Measurements from ENCODE around the gene TTC23L. TPM values are rescaled to one million over a fixed set of nuclear protein-coding genes. Genes with fewer than 3 reads are reported as not detected.

The TTC23L gene
- total RNA-seq, 1 donor from 2014 or later: 0.41 TPM

DNA sequence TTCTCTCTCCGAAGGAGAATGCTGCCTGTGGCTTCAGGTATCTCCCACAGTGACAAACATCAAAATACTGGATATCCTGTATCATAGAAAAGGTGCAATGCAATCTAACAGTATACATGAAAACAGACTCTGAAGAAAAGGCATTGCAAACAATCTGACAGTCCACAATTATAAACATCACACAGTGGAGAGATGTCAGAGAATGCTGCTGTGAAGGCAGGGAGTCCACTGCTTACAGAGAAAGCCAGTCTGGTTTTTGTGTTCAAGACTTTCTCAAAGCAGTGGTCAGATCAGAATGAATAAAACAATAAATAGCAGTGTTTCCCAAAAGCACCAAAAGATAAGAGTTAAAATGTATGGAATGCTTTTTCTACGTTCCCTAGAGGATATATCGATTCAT, 28.7 kb downstream of the TTC23L start:
- no peak for DNase-seq (ENCODE audit: extremely low read depth, low read depth, low spot score)

DNA sequence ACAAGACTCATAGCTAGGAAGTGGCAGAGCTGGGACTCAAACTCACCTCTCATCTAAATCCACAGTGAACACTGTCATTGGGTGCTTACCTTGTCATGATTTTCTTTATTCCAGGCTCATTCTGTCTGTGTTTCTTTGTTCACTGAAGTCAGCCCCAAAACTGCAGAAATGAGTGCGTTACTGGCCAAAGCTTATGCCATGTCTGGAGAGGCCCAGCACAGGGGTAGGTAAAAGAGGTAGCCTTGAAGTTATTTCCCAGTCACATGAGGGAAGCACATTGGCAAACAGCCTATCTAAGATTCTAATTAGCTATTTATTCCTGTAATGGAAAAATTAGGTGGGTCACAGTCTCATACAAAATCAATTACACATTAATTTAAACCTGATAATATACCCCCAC, 29.8 kb downstream of the TTC23L start:
- no peak for DNase-seq (ENCODE audit: extremely low read depth, low read depth, low spot score)

DNA sequence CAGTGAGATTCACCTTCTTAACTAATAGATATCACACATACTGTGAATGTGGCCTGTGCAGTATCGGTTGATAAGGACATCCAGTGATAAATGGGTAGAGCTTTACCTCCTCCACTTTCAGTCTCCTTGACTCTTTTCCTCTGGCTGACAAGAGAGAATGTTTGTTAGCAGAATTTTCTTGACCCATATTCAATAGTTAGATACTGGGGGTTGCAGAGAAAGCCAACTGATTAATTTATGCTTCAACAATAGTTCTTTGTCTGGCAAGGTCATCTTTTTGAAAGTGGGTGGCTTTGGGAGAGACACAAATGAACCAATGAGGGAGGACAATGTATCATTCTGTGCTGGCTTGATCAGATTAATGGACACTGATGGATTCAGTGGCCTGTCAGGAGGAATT, 30.3 kb downstream of the TTC23L start:
- no peak for DNase-seq (ENCODE audit: extremely low read depth, low read depth, low spot score)

DNA sequence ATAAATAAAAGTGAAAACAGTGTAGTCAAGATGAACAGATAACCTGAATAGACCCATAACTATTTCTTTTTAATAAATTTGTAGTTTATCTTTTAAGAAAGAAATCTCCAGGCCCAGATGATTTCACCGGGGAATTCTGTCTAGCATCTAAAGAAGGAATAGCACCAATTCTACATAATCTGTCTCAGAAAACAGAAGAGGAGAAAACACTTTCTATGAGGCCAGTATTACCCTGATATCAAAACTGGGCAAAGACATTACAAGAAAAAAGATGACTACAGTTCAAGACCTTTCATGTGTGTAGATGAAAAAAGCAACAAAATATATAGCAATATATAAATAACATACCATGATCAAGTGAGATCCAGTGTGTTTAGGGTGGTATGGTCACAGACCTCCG, 31.4 kb downstream of the TTC23L start:
- no peak for DNase-seq (ENCODE audit: extremely low read depth, low read depth, low spot score)

DNA sequence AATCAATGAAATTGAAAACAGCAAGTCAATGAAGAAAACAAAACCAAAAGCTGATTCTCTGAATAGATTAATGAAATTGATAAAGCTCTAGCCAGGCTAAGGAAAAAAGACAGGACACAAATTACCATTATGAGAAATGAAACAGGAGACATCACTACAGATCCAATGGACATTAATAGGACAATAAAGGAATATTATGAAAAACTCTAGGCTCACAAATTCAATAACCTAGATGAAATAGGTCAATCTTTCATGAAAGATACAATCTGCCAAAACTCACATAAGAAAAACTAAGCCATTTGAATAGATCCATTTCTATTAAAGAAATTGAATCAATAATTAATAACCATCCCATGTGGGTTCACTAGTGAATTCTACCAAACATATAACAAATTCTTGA, 37.3 kb downstream of the TTC23L start:
- DNase-seq (ENCODE audit: extremely low read depth, low read depth, low spot score): no peak

DNA sequence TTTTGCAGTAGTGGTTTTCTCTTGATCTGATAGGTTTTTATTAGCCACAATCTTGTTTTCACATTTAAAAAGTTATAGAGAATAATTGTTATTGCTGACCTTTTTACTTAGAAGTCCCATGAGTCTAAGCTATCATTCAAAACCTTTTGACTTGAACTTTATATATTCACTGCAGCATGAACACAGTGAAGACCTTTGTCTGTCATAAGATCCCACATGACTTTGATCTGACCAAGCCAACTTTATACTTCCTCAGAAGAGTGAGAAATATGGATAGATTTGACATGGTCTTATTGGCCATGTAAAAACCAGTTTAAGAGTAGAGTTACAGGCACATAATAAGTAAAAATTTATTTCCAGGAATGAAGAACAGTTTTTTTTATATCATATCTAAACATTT, 42.3 kb downstream of the TTC23L start:
- DNase-seq (ENCODE audit: extremely low read depth, low read depth, low spot score): no peak

DNA sequence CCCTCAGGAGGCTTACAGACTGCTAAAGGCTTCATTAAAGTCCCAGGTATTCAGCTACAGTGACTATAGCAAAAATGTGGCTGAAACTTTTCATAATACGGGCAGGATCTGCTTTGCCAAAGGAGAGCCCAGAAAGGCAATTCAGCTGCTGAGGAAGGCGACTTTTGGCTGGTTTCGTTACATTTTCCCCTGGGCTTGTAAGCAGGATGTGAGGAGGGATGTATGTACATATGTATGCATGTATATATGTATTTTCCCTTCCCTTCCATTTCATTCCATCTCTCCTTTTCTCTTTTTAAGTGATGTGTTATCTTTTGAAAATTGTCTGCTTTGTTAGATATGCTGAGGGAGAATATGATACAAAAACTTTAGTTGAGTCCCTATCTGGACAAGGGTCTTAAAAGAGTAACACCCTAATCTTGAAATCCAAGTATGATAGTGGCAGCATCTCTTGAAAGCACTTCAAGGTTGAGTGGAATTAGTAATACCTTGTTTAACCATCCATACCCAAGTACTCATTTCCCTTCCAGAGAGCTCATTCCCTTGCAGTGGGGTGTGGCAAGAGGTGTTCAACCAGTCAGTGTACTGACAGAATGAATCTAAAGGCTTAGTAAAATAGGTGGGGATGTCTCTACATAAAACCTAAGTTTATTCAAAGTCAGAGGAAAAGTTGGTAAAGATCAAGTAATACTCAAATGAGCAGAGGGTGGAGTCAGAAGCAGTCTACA, 47.6 kb downstream of the TTC23L start:
- DNase-seq (ENCODE audit: extremely low read depth, low read depth, low spot score): no peak

DNA sequence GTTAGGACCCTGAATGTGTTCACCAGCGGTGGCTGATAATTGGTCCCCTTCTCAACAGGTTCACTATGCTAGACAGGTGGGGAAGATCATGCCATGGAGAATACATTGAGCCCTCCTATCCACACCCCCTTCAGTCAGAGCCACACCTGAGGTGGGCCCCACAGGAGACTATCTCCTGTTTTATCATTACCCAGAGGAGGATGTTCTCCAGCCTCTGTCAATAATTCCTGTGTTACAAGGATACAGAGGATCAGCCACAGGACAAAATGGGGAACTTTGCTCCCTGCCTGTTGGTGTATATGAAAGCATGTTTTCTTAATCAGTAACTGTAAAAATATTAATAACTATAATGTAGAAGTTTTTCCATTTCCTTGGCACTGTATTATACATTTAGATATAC, 50.4 kb downstream of the TTC23L start:
- DNase-seq (ENCODE audit: extremely low read depth, low read depth, low spot score): no peak

DNA sequence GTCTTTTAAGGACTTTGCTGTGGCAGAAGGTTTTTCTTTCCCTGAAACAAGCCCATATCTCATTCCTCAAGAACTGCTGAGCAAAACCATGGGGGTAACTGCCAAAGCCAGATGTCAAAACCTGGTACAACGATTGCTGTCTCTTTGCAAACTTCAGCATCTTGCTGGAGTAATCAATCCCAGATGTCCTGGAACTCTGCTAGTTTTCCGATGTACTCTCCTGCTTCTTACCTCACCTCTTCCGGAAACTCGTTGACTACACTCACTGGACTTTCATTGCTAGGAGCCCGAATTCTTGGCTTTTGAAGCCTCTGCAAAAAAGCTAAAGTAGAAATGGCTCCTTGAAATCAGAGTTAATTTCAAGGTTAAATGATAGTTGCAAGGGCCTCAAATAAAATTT, 53.0 kb downstream of the TTC23L start:
- no peak for DNase-seq (ENCODE audit: extremely low read depth, low read depth, low spot score)

DNA sequence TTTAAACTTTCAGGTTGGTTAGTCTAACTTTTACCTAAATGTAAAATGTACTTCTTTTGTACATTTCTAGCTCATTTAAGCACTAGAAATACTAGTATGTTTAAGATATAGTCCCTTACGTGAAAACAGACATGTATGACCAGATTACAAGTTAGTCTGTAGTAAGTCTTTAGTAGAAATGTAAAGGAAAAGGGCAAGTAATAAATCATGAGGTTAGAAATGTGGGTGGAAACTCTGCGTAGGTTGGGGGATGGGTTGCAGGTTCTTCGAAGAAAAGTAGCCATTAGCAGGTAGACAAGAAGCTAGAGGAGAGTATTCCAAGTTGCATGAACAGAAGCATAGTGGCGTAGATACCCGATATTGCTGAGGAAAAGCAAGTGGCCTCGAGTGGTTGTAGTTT, 53.5 kb downstream of the TTC23L start:
- DNase-seq (ENCODE audit: extremely low read depth, low read depth, low spot score): no peak

DNA sequence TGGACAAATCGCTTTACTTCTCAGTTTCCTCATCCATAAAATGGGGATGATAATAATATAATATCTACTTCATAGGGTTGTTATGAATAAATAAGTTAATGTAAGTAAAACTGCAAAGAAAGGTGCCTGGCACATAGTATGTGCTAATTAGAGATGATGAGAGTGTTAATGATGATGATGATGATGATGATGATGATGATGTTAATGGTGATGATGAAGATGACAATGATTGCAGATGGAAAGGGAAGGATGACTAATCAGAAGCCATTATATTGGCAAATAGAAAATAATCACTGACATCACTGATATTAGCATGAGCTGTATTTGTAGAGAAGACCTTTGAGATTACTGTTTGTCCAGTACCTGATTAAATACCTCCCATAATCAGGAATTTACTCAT, 55.8 kb downstream of the TTC23L start:
- no peak for DNase-seq (ENCODE audit: extremely low read depth, low read depth, low spot score)

DNA sequence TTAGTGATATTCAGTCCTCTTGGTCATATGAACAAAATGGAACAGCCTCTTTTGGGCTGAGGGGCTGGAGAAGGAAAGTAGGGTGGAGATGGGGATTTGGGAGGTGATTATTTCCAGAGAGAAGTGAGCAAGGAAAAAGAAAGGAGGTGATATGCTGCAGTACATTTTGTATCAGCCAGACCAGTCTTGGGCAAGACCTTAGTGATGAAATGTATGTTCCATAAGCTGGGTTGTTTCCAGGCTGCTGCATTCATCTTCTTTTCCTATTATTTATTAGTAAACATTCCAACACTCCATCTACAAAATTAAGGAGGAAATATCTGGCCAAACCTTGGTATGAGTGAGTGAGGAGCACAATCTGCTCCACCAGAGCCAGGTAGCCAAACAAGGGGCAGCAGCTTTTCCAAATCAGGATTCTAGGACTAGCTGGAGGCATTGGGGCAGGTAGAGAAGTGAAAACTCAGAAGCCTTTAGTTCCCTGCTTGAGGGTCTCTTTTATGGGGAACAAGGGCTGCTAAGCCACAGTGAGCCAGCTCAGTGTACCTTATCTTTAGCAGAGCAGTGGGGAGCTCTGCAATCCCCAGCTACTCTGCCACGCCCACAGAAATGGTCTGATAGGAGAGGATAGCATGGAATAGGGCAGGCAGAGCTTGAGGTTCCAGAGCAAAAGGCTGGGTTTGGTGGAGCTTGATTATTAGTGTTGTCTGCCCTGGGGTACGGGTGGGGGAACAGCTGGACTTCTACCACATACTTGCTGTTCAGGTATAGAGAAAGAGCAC, 56.9 kb downstream of the TTC23L start:
- DNase-seq (ENCODE audit: extremely low read depth, low read depth, low spot score): no peak

DNA sequence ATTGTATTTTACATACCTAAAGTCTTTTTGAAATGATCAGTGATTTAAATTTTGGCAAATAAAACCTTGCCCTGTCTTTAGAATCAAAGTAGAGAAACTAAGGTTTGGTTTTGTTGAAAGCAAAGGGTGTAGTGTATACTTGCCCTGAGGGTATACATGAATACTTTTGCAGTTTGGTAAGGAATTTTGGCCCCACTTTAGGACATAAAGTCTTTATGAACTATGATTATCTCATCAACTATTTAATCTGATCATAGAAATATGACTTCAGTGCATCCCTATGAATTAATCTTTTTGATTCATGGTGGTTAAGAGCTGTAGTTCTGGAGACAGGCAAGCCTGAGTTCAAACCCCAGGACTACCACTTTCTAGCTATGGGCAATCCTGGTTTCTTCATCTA, 58.7 kb downstream of the TTC23L start:
- no peak for DNase-seq (ENCODE audit: extremely low read depth, low read depth, low spot score)

DNA sequence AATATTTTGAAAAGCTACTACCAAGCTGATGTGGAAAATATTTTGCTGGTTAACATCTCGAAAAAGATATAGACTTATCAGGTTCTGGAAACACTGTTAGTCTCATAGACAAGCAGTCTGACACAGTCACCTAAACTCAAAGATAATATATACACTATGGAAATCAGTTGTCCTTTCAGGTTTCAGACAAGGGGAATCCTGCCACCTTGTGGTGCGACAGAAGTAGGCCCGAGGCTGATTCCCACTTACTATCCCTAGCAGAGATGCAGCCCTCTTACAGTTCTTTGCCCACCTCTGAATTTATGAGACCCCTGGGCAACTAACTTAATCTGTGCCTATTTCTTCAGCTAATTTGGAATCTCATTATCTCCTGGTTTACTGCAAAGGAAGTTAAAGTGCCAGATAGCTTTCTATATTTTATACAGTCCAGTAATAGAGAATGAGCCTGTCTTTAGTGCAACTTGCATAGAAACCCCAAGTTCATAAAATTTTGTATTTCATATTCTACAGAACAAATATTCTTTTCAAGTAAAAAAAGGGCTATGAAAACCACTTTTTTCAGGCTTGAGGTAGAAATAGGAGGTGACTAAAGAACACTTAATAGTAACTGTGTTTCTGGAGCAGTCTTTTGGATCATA, 59.4 kb downstream of the TTC23L start:
- DNase-seq (ENCODE audit: extremely low read depth, low read depth, low spot score): peak; percentile 45

DNA sequence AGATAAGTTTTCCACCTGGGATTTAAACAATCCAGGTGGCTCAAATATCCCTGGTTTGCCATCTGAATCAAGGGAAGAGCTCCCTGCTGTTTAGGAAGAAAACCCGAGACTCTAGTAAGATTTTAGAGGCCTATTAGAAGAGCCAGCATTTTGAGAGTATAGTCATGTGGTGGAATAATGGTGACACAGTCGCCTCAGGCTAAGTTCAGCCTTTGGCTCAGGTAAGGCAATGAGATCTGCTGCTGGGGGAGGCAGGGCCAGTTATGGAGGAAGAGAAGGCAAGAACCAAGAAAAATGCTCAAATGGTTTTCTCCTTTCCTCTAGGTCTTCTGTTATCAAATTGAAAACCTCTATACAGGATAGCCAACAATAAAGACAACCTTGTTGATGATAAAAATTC, 60.1 kb downstream of the TTC23L start:
- no peak for DNase-seq (ENCODE audit: extremely low read depth, low read depth, low spot score)

DNA sequence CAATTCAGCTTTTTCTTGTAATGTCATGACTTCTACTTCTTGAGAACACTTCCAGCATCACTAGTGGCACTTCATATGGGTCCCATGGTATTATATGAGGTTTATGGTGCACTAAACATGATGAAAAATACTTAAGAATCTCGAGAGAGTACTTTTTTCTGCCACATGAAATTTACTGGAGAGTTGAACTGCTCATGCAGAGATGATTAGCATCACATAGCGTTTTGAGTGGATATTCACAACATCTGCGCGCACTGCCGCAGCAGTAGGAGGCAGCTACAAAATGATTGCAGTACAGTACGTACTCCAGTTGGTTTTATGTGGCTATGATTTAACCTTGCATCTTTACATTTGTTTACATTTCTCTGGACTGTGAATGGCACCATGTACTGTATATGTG, 61.7 kb downstream of the TTC23L start:
- no peak for DNase-seq (ENCODE audit: extremely low read depth, low read depth, low spot score)

DNA sequence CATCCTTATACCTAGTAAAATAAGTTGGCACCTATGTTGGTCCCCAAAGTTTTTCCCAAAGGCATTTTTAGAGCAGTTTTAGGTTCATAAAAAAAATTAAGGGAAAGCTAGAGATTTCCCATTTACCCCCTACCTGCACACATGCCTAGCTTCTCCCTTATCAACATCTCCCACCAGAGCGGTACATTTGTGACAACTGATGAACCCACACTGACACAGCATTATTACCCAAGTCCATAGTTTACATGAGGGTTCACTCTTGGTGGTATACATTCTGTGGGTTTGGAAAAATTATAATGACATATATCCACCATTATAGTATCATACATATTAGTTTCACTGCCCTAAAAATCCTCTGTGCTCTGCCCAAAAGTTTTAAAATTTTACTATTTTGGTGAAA, 64.3 kb downstream of the TTC23L start:
- no peak for DNase-seq (ENCODE audit: extremely low read depth, low read depth, low spot score)

DNA sequence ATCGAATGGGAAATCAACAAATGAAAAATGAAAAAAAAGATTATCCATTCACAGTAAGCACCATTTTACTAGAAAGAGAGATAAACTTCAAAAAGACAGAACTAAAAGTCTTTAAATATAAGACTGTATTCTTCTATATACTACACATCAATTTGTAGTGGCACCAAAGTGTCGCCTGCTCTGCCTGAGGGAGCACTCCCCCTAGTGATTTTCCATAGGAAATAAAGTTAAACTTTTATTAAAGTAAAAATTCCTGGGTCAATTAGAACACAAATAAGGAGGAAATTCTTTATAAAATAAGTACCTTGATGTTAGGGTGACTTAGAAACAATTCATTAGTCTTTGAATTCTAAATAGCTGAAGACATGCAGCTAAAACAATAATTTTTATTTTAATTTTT, 66.6 kb downstream of the TTC23L start:
- DNase-seq (ENCODE audit: extremely low read depth, low read depth, low spot score): no peak

DNA sequence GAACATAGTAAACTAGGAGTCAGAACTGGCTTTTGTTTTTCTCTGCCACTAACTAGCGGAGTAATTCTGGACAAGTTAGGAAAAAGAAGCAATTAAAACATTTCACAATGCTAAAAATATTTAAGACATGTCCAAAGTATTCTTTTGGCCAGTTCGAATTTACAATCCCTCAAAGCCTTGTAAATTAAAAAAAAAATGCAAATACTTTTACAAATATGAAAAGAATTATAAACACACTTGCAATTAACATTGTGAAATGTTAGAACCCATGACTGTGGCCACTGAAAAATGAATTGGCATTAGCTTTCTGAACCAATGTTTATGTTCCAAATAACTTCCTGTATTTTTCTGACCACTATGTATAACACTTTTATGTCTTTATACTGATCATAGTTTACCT, 74.1 kb downstream of the TTC23L start:
- DNase-seq (ENCODE audit: extremely low read depth, low read depth, low spot score): no peak

DNA sequence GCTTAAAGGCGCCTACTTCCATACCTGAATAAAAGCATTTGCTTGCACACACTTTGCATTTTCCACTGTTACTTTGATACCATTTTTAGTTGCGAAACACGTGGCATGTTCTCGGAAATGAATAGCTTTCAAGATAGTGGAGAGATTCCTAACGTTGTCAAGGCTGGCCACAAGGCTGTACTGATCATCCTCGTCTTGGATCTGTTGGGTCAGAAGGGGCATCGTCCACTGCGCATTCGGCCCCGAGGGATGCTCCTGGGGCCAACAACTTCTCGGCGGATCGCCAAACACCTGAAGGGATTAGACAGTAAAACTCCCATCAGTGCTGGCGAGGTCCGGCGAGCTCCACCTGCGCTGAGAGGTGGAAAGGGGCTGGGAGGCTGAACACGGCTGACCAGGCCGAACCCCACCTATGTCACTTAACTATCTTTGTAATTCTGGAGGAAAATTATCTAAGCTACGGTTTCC, 75.7 kb downstream of the TTC23L start:
- no peak for DNase-seq (ENCODE audit: extremely low read depth, low read depth, low spot score)

DNA sequence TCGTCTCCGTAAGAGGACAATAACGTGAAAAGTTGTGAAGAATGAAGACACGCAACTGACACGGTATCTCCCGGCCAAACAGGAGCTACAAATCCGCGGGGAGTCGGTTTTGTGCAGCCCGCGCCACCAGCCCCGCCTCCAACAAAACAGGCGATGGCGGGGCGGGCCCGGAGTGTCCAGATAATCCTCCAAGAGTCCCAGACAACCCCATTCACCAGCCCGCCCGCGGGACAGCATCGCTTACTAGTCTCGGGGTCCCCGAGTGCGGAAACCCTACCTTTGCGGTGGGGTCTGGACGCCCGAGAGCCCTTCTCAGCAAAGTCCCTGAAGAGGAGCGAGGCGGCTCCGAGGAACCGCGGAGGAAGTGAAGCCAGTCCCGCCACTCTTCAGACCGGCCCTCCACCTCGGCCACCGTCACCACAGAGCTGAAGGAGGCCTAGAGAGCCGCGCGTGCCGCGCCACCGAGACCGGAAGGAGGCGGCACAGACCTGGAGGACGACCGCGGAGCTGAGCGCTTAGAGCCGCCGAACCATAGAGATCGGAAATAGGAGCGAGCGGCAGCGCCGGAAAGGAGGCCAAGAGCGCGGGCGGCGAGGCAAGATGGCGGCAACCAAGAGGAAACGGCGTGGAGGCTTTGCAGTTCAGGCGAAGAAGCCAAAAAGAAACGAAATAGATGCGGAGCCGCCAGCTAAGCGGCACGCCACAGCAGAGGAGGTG, 76.3 kb downstream of the TTC23L start, which contains the start of the genes BRIX1 and RAD1:
Gene BRIX1, plus strand, starts transcription at position 573 of the 717 bp plus-strand sequence. Its CDS starts 28 bp downstream, at position 601.
Gene RAD1, minus strand, starts transcription at position 366 of the 717 bp plus-strand sequence. CDS start 612 bp downstream, outside the sequence.
- peak; percentile 83 for DNase-seq (ENCODE audit: extremely low read depth, low read depth, low spot score)

All from glomerular endothelial cell (primary cell).